Measurements from ENCODE around the gene NFYC.
"Not testable (repeated sequence)": the region's sequence is repeated elsewhere in the genome, so short reads cannot be mapped to it uniquely, and the experiment has no call there.

GRCh38 chr1:40702810-40703209 is 11.3 kb downstream of the NFYC start:
- TF ChIP-seq, protein P1, sequence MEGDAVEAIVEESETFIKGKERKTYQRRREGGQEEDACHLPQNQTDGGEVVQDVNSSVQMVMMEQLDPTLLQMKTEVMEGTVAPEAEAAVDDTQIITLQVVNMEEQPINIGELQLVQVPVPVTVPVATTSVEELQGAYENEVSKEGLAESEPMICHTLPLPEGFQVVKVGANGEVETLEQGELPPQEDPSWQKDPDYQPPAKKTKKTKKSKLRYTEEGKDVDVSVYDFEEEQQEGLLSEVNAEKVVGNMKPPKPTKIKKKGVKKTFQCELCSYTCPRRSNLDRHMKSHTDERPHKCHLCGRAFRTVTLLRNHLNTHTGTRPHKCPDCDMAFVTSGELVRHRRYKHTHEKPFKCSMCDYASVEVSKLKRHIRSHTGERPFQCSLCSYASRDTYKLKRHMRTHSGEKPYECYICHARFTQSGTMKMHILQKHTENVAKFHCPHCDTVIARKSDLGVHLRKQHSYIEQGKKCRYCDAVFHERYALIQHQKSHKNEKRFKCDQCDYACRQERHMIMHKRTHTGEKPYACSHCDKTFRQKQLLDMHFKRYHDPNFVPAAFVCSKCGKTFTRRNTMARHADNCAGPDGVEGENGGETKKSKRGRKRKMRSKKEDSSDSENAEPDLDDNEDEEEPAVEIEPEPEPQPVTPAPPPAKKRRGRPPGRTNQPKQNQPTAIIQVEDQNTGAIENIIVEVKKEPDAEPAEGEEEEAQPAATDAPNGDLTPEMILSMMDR (IDR thresholded peaks at IDR 0.05): not testable (repeated sequence)
- not testable (repeated sequence) for TF ChIP-seq POLR2A (IDR thresholded peaks at IDR 0.05)
